Hematopoietic multipotent progenitor cell (in vitro differentiated cells): ENCODE data around the gene CPZ. TPM values are rescaled to one million over a fixed set of nuclear protein-coding genes. Genes with fewer than 3 reads are reported as not detected.
"Not testable (repeated sequence)": the region's sequence is repeated elsewhere in the genome, so short reads cannot be mapped to it uniquely, and the experiment has no call there.

Source experiments
- DNase-seq, 3 donors: peaks; one replicate each; pipeline ENCODE4 v3.0.0-alpha.2; 2011 to 2015; ENCODE audit warnings: low read depth in 2 of 3, low spot score in 2 of 3
- total RNA-seq: library from RNA; depleted of rRNA; stranded (reverse); fragments of >200 nt; gene quantifications from one replicate; pipeline ENCODE4 v1.2.3, GENCODE V29; 2012

CPZ gene
- total RNA-seq, 1 donor, result not detected

DNA sequence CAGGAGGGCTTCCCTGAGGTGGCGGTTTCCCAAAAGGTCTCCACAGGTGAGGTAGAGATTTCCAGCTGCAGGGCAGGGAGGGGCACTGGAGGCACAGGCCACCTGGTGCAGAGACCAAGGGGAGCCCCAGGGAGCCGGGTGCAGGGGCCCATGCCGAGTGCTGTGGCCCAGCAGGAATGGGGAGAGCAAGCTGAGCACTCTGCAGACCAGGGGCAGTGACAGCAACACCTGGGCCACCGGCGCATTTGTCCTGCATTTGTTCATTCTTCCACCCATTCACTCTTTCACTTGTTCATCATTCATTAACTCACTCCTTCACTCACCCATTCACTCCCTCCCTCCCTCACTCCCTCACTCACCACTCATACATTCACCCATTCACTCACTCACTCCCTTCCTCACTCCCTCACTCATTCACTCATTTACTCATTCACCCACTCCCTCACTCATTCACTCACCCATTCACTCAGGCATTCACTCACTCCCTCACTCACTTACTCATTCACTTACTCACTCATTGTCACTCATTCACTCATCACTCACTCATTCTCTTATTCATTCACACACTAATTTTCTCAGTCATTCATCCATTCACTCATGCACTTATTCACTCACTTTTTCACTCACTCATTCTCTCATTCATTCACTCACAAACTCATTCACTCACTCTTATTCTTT, 16.3 kb downstream of the CPZ start:
- DNase-seq, result no peak

DNA sequence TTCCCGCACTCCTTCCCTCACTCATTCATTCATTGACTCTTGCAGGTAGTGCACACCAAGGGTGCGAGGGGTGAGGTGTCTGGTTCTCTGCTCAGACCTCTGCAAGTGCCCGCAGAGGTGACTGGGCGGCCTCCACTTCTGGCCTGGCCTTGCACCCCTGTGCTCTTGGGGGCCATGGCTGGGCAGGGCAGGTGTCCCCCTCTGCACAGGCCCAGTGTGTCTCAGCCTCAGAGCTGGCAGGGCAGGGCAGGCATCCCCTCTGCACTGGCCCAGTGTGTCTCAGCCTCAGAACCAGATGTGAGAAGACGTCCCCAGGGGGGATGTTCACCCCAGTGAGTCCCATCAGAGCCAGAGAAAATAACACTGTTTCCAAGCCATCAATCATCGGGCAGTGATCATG, 16.8 kb downstream of the CPZ start:
- DNase-seq, result no peak

GRCh38 chr4:8609824-8610350, 17.3 kb downstream of the CPZ start:
- no peak for DNase-seq

GRCh38 chr4:8610858-8611616, 18.5 kb downstream of the CPZ start:
- DNase-seq, result no peak

DNA sequence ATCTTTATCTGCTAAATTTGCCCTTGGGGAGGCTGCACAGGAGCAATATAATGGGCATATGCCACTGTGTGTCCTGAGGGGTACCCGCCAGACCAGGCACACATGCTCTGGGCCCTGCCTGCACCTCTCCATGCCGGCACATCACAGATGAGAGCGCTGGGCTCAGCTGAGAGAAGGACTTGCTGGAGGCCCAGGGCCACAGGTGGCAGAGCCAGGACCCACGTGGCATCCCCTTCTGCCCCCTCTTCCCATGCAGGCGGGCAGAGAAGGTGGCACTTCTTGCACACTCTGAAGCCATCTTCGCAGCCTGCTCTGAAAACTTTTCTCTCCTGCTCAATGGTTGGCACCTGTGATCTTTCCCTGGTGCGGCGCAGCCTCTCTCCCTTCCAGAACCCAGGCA, 20.1 kb downstream of the CPZ start:
- DNase-seq, result no peak

DNA sequence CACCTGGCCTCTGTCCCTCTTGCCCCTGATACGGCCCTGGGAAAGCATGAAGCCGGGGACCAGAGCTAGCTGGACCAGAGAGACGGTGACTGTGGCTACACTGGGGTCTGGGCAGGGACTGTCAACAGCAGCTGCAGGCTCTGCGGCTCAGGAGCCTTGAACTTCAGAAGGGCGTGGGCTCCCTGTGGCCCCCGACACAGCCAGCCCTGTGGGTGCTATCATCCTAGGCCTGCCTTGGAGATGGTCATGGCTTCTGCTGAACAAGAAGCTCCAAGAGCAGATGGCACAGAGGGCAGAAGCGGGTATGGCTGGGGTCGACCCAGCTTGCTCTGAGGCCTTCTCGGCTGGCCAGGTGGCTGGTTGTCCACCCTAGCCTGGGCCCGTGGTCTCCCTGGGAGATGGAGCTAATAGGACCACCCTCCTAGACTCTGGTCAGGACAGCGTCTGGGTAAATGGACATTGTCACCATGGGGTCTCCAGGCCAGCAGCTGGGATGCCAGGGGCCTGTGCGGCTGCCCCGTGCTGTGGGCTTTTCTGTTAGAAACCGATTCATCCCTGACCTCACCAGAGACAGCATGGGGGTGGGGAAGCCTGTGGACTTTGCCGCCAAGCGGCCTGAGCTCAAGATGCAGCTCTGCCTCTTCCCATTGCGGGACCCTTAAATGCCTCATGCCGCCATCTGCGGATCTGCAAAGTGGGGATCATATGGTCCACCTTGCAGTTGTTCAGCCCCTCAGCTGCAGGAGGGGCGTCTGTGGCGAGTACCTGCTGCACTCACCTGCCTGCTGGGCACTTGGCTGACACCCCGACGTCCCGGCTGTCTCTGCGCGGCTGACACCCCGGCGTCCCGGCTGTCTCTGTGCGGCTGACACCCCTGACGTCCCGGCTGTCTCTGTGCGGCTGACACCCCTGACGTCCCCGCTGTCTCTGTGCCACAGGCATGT, 21.1 kb downstream of the CPZ start:
- no peak for DNase-seq

GRCh38 chr4:8614365-8615193, 22.0 kb downstream of the CPZ start:
- no peak for DNase-seq

DNA sequence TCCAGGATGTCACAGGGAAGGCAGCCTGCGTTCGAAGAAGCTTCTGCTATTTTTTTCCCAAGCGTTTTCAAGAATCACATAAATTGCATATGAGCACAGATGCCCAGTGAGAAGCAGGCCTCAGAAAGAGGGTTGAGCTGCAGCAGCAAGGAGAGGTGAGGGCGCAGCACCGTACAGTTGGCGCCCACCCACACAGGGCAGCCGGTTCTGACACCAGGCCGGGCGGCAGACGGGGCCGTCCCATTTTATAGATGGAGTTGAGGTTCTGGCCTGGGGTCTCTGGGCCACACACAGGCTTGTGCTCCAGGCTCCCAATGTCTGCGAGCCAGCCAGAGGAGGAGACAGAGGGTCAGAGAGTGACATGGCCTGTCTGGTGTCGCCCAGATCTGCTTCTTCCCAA, 22.8 kb downstream of the CPZ start:
- DNase-seq, result no peak

GRCh38 chr4:8615921-8616787, 23.6 kb downstream of the CPZ start:
- DNase-seq, result no peak

DNA sequence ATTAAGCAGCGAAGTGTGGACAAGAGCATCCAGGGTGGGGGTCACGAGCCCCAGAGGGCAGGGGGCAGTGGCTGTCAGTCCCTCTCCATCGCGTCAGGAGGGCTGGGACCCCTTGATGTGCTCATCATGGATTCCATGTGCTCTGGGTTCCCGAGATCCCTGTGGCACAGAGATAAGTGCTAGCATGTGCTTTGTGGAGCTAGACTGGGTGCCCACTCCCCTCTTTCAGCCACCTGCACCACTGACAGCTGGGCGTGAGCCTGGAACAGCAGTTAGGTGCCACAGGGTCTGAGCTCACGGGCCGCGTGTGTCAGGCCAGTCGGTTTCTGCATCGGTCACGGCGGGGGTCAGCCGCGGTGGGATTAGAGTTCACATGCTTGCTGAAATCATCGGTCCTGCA, 24.3 kb downstream of the CPZ start:
- DNase-seq, result no peak

- DNase-seq, result no peak
Measured at GRCh38 chr4:8617486-8618040, 25.0 kb downstream of the CPZ start.

DNA sequence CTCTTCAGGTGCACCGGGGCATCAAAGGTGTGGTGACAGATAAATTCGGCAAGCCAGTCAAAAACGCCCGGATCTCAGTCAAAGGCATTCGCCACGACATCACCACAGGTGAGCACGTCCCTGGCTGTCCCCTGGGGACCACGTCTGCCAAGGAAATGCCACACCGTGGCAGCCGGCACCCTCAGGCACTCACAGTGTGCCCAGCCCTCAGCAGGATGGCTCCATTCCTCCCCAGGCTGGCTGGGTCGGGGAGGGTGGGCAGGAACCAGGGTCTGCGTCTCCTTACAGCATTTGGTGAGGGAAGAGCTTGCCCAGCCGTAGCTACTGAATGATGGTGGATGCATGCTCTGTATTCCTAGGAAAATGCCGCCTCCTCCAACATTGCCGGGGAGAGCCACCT, 25.9 kb downstream of the CPZ start:
- DNase-seq, result no peak

- no peak for DNase-seq
Measured at GRCh38 chr4:8618961-8619720, 26.6 kb downstream of the CPZ start.

DNA sequence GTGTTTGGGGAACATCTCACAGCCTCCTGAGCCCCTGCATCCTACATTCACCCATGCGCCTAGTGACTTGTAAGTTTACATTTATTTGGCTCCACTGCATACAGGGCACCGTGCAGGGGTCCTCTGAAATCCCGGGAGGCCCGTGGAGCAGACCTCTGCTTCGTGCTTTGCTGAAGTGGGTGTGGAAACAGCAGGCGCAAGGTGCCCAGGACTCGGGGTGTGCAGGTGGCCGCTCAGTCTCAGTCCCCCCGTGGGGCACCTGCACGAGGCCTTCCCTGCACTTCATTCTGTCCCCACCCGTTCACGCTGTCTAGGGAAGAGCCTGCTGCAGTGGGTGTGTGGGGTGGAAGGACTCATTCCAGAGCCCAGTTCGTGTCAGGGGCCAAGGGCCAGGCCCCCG, 28.6 kb downstream of the CPZ start:
- DNase-seq, result not testable (repeated sequence)

DNA sequence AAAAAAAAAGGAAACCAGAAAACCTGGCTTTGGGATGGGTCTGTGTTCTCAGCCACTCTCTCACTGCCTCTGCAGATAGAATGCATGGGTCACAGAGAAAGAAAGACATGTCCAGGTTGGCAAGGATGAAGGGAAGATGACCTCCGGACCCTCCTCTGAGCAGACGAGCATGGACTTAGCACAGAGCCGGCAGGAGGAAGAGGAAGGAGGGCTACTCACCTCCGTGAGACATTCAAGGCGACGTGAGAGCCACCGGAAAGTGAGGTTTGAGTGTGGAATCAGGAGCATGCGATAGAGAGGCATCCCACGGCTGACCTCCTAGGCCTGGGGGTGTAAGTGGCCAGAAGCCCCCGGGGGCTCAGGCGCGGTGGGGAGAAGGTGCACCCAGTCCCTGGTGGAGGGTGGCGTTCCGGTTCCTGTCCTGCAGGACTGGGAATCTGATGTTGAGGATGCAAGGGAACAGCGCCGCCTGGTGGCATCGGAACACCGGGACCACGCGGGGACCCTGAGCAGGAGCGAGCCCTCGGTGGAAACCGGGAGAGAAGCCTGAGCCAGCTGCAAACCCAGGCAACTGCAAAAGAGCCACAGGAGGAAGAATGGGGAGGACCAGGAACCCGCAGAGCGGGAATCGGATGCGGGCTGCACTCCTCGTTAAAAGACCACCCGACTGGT, 32.2 kb downstream of the CPZ start:
- not testable (repeated sequence) for DNase-seq

DNA sequence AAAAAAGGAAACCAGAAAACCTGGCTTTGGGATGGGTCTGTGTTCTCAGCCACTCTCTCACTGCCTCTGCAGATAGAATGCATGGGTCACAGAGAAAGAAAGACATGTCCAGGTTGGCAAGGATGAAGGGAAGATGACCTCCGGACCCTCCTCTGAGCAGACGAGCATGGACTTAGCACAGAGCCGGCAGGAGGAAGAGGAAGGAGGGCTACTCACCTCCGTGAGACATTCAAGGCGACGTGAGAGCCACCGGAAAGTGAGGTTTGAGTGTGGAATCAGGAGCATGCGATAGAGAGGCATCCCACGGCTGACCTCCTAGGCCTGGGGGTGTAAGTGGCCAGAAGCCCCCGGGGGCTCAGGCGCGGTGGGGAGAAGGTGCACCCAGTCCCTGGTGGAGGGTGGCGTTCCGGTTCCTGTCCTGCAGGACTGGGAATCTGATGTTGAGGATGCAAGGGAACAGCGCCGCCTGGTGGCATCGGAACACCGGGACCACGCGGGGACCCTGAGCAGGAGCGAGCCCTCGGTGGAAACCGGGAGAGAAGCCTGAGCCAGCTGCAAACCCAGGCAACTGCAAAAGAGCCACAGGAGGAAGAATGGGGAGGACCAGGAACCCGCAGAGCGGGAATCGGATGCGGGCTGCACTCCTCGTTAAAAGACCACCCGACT, 37.8 kb downstream of the CPZ start:
- DNase-seq, result not testable (repeated sequence)

- not testable (repeated sequence) for DNase-seq
Measured at GRCh38 chr4:8631896-8632295, 39.3 kb downstream of the CPZ start.
